ENCODE measurements around the gene B9D1. TPM values are rescaled to one million over a fixed set of nuclear protein-coding genes. Genes with fewer than 3 reads are reported as not detected.

B9D1 gene
- total and polyA plus RNA-seq, 2 donors, result 14.4 to 14.5 TPM

- no peaks in the 10 kb centered on the region for H3K4me1 ChIP-seq (ENCODE audit: insufficient read depth)
Measured at GRCh38 chr17:19384723-19385391, 22.3 kb upstream of the B9D1 start.

GRCh38 chr17:19383681-19384470, 21.4 kb upstream of the B9D1 start:
- Histone ChIP-seq H3K36me3 (ENCODE audit: insufficient read depth) (peaks cover 5% of the 10 kb centered on the region), H3K27ac (ENCODE audit: low read depth) (peak overlapping the region; percentile 76), H3K4me1 (ENCODE audit: insufficient read depth) (no peaks in the 10 kb centered on the region), H3K4me3 (ENCODE audit: low read depth, low read length) (no peak overlapping the region)
- 56% methylated on average over 6 of the region's 6 CpGs for WGBS
- DNase-seq (ENCODE audit: extremely low spot score), result no peak

More at GRCh38 chr17:19384723-19385391, 22.3 kb upstream of the B9D1 start:
- Histone ChIP-seq H3K27ac (ENCODE audit: low read depth) (peak overlapping the region; percentile 86), H3K36me3 (ENCODE audit: insufficient read depth) (peaks cover 5% of the 10 kb centered on the region), H3K4me3 (ENCODE audit: low read depth, low read length) (no peak overlapping the region)
- 19% methylated on average over 16 of the region's 16 CpGs for WGBS
- peak; percentile 84 for DNase-seq (ENCODE audit: extremely low spot score)

DNA sequence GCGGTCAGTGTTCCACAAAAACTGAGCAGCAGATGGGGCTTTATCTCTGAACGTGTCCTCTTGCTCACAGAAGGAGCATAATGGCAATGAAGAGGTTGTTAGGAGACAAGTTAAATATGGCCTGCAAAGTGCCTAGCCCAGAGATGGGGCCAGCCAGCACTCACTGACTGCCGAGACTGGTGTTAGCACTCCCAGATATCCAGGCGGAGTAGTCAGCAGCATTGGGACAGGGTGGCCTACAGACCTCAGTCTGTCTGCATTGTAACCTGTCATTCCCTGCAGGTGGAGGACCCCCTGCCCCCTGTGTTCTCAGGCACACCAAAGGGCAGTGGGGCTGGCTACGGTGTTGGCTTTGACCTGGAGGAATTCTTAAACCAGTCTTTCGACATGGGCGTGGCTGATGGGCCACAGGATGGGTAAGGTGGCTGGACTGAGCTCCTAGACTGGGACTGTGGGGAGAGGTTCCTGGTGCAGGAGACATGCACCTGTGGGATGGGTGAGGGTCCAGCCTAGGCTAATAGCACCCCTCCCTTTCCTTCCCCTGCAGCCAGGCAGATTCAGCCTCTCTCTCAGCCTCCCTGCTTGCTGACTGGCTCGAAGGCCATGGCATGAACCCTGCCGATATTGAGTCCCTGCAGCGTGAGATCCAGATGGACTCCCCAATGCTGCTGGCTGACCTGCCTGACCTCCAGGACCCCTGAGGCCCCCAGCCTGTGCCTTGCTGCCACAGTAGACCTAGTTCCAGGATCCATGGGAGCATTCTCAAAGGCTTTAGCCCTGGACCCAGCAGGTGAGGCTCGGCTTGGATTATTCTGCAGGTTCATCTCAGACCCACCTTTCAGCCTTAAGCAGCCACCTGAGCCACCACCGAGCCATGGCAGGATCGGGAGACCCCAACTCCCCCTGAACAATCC, 20.3 kb upstream of the B9D1 start:
- no peak for DNase-seq (ENCODE audit: extremely low spot score)
- Histone ChIP-seq H3K36me3 (ENCODE audit: insufficient read depth) (peaks cover 5% of the 10 kb centered on the region), H3K4me3 (ENCODE audit: low read depth, low read length) (no peak overlapping the region), H3K4me1 (ENCODE audit: insufficient read depth) (no peaks in the 10 kb centered on the region), H3K27ac (ENCODE audit: low read depth) (no peak overlapping the region)
- WGBS, result 68% methylated on average over 13 of the region's 13 CpGs

GRCh38 chr17:19381741-19382444, 19.4 kb upstream of the B9D1 start:
- no peak for DNase-seq (ENCODE audit: extremely low spot score)
- no peak overlapping the region for H3K4me3 ChIP-seq (ENCODE audit: low read depth, low read length)
- WGBS, result 84% methylated on average over 31 of the region's 31 CpGs
- no peaks in the 10 kb centered on the region for H3K4me1 ChIP-seq (ENCODE audit: insufficient read depth)
- peaks cover 5% of the 10 kb centered on the region for H3K36me3 ChIP-seq (ENCODE audit: insufficient read depth)
- no peak overlapping the region for H3K27ac ChIP-seq (ENCODE audit: low read depth)

DNA sequence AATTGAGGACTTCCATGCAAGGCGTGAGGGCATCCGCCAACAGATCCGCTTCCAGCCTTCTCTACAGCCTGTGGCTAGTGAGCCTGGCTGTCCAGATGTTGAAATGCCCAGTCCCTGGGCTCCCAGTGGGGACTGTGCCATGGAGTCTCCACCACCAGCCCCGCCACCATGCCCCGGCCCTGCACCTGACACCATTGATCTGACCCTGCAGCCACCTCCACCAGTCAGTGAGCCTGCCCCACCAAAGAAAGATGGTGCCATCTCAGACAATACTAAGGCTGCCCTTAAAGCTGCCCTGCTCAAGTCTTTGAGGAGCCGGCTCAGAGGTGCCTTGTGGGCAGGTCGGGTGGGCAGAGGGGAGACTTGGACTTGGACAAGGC, 18.8 kb upstream of the B9D1 start:
- no peak for DNase-seq (ENCODE audit: extremely low spot score)
- Histone ChIP-seq H3K27ac (ENCODE audit: low read depth) (no peak overlapping the region), H3K4me3 (ENCODE audit: low read depth, low read length) (no peak overlapping the region), H3K36me3 (ENCODE audit: insufficient read depth) (peaks cover 5% of the 10 kb centered on the region), H3K4me1 (ENCODE audit: insufficient read depth) (no peaks in the 10 kb centered on the region)
- WGBS, result 92% methylated on average over 7 of the region's 7 CpGs

GRCh38 chr17:19380481-19381301, 18.2 kb upstream of the B9D1 start:
- Histone ChIP-seq H3K4me1 (ENCODE audit: insufficient read depth) (no peaks in the 10 kb centered on the region), H3K27ac (ENCODE audit: low read depth) (no peak overlapping the region), H3K36me3 (ENCODE audit: insufficient read depth) (peaks cover 5% of the 10 kb centered on the region), H3K4me3 (ENCODE audit: low read depth, low read length) (no peak overlapping the region)
- no peak for DNase-seq (ENCODE audit: extremely low spot score)
- WGBS, result 88% methylated on average over 29 of the region's 29 CpGs

- Histone ChIP-seq H3K36me3 (ENCODE audit: insufficient read depth) (peaks cover 5% of the 10 kb centered on the region), H3K4me3 (ENCODE audit: low read depth, low read length) (peak overlapping the region; percentile 67), H3K27ac (ENCODE audit: low read depth) (no peak overlapping the region), H3K4me1 (ENCODE audit: insufficient read depth) (no peaks in the 10 kb centered on the region)
- WGBS, result 67% methylated on average over 13 of the region's 13 CpGs
- no peak for DNase-seq (ENCODE audit: extremely low spot score)
Measured at GRCh38 chr17:19379361-19380065, 17.0 kb upstream of the B9D1 start.

DNA sequence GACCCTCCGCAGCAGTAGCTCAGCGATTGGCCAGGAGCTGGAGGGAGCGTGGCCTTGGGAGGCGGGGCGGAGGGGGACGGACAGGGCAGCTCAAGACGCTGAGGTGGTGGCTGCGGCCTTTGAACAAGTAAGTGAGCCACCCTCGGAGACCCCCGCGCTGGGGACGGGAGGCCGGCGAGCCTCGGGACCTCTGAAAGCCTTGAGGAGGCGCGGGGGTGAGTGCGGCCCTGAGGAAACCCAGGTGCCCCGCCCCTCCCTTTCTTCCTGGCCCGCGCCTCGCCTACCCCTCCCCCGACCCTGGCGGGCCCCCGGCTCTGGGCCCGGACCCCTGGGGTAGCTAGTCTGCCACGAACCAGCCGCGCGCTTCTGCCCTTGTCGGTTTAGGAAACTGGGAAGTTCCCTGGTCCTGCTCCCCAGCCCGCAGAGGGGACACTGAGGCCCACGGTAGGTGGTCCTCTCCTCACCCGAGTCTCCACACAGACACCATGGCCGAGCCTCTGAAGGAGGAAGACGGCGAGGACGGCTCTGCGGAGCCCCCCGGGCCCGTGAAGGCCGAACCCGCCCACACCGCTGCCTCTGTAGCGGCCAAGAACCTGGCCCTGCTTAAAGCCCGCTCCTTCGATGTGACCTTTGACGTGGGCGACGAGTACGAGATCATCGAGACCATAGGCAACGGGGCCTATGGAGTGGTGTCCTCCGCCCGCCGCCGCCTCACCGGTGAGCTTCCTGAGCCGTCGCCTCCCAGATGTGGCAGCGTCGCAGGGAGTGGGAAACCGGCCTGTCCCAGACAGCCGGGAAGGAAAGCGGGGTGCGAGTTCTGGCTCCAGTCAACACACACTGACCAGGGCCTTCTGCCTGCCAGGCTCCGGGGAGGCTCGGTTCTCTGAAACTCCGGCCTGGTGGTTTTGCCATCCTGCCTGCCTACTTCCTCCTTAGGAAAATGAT, 16.2 kb upstream of the B9D1 start, which contains the start of gene MAPK7:
Gene MAPK7, plus strand, starts transcription at position 83 of the 945 bp plus-strand sequence. Its CDS starts 403 bp downstream, at position 486.
- Histone ChIP-seq H3K27ac (ENCODE audit: low read depth) (peak within 1 kb of the TSS; percentile 88), H3K36me3 (ENCODE audit: insufficient read depth) (peaks cover 5% of the 10 kb centered on the region), H3K4me3 (ENCODE audit: low read depth, low read length) (peak within 1 kb of the TSS; percentile 67), H3K4me1 (ENCODE audit: insufficient read depth) (no peaks in the 10 kb centered on the region)
- no peak for DNase-seq (ENCODE audit: extremely low spot score)
- WGBS, result 3% methylated on average over 69 of the region's 69 CpGs

DNA sequence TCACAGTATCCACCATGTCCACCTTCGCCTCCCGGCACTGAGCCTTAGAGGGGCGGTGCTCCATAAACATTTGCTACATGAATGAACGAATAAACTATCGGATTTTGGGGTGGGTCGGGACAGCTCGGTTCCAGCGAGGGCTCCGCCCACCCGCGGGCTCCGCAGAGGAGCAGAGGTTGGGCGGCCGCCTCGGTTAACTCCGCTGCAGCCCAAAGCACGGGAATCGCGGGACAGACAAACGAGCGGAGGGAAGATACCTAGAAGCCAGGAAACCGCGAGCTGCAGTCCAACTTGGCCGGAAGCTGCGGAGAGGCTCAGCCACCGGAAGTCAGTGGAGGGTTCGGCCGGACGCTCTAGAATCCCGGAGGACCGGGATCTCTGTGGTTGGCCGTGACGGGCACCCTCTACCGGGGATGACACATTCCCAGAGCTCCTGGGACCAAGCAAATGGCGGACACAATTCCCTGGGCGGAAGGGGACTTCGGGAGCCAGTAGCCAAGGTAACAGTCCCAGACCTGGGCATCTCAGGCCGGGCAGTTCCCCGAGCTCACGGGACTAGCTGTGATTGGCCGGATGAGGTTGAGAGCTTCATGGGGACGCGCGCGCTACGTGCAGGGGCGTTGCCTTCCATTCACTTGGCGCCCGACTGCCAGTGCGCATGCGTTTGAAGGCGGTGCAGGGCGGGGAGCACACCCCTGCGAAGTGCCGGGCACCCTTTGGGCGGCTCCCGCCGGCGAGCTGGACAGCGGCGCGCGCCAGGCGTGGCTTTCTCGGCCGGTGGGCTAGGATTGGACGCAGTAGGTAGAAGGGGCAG, 15.3 kb upstream of the B9D1 start:
- WGBS, result under 1% methylated on average over 67 of the region's 67 CpGs
- Histone ChIP-seq H3K36me3 (ENCODE audit: insufficient read depth) (peaks cover 5% of the 10 kb centered on the region), H3K4me1 (ENCODE audit: insufficient read depth) (no peaks in the 10 kb centered on the region), H3K27ac (ENCODE audit: low read depth) (peak overlapping the region; percentile 88), H3K4me3 (ENCODE audit: low read depth, low read length) (peak overlapping the region; percentile 47)
- DNase-seq (ENCODE audit: extremely low spot score), result peak; percentile 95

GRCh38 chr17:19376811-19377210, 14.3 kb upstream of the B9D1 start:
- 57% methylated on average over 2 of the region's 2 CpGs for WGBS
- no peak overlapping the region for H3K27ac ChIP-seq (ENCODE audit: low read depth)
- H3K4me1 ChIP-seq (ENCODE audit: insufficient read depth), result no peaks in the 10 kb centered on the region
- H3K4me3 ChIP-seq (ENCODE audit: low read depth, low read length), result no peak overlapping the region
- no peak for DNase-seq (ENCODE audit: extremely low spot score)
- peaks cover 5% of the 10 kb centered on the region for H3K36me3 ChIP-seq (ENCODE audit: insufficient read depth)

Data from urinary bladder (tissue), 4 donors.